HG03571 (cell line): ENCODE results near the gene SLC25A46.
"Not testable (repeated sequence)": the region's sequence is repeated elsewhere in the genome, so short reads cannot be mapped to it uniquely, and the experiment has no call there.

Experiments used
- ATAC-seq: cut with Tn5 transposase; IDR thresholded peaks from one replicate; pipeline ENCODE4 v1.9.1; 2021; ENCODE audit not compliant: unreplicated experiment

Gene SLC25A46

DNA sequence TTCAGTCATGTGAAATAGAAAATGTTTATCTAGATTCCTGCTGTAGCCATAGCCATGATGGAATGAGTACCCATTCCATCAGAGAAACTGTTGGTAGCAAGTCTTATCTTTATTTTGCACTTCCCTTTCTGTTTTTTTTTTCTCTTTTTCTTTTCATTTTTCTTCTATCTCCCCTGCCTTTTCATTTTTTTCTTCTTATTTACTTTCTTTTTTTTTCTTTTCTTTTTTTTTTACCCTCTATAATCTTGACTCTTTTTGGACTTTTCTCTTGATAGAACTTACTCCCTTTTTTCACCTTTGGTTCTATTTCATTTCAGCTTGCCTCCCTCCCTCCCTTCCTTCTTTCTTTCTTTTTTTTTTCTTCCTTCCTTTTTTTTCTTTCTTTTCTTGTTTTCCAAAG lies 15.4 kb downstream of the SLC25A46 start:
- no peak for ATAC-seq

DNA sequence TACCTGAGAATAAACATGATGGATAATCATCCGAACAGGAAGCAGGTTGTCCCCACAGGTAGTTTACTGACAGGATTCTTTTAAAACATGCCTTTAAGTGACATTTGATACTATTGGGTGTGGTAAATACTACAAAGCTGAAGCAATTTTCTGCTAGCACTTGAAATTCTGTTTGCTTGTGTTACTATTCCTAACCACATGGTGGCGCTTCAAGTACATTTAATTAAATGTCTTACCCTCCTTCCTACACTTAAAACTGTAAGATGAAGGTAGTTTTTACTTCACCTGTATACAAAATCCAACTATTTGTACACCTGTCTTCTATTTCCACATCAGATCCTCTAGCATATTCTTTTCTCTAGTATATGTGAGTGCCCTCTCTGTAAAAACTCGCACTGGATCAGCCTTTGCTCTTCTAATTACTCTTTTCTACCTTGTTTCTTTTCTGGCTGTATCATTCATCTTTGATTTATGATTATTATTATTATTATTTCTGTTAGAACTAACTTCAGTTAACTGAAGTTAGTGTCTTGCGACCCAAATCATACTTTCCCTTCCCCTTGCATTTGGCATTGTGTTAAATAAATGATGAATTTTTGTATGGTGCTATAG lies 18.4 kb downstream of the SLC25A46 start:
- ATAC-seq: no peak

- no peak for ATAC-seq
Observed at GRCh38 chr5:110760158-110760557, 21.4 kb downstream of the SLC25A46 start.

DNA sequence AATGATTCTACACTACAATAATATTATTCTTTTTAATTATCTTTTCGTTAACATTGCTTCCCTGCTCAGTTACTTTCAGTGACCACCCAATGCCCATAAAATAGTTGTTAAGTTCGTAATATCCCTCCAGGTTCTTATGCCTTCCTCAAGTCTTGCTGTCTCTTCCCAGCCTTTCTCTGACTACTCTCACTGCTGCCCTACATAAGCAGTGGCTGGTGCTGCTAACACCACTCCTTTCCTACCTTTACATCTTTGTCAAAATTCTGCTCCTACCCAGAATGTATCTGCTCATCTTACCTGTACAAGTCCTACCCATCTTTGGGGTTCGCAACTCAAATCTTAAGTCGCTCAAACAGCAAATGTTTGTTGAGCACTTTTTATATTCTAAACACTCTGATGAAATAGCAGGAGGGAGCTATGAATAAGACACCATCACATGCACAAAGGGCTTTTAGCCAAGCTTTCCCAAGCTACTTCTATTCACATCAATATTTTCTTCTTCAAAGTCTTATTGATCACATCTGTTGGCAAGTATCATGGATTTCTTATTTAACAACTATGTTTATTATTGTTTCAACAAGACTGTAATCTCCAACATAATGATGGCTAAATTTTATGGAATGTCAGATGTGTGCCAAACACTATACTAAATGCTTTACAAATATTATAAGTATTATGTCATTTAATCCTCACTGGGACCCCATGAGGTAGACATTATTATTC lies 29.5 kb downstream of the SLC25A46 start:
- no peak for ATAC-seq

GRCh38 chr5:110769000-110769681 lies 30.3 kb downstream of the SLC25A46 start:
- ATAC-seq: no peak

DNA sequence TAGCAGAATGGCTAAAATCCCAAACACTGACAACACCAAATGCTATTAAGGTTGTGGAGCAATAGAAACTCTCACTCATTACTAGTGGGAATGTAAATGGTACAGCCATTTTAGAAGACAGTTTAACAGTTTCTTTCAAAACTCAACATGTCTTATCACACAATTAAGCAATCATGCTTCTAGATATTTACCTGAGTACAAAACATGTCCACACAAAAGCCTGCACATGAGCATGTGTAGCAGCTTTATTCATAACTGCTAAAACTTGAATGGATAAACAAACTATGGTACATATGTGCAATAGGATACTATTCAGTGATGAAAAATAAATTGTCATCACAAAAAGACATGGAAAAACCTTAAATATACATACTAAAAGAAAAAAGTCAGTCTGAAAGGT lies 31.5 kb downstream of the SLC25A46 start:
- no peak for ATAC-seq

DNA sequence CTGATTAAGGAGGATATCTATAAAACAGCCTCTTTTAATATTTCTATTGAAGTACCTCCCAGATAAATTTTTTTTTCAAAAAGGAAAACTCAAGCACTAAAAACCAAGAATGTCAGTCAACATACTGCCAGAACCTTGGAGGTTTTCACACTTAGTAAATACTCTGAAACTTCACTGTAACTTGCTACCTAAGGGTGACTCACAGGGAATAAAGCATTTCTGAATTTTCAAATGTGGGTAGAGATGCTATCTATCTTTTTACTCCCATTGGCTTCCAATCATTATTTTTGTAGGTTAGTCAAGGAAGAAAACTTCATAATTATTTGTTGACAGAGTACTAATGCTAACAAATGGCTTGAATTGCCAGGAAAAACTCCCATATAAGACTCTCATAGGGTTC lies 46.1 kb downstream of the SLC25A46 start:
- no peak for ATAC-seq

- ATAC-seq: no peak
Observed at GRCh38 chr5:110785356-110785755, 46.5 kb downstream of the SLC25A46 start.

DNA sequence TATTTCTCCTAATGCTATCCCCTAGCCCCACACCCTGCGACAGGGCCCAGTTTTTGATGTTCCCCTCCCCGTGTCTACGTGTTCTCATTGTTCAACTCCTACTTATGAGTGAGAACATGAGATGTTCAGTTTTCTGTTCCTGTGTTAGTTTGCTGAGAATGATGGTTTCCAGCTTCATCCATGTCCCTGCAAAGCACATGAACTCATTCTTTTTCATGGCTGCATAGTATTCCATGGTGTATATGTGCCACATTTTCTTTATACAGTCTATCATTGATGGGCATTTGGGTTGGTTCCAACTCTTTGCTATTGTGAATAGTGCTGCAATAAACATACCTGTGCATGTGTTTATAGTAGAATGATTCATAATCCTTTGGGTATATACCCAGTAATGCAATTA lies 49.2 kb downstream of the SLC25A46 start:
- ATAC-seq: not testable (repeated sequence)

DNA sequence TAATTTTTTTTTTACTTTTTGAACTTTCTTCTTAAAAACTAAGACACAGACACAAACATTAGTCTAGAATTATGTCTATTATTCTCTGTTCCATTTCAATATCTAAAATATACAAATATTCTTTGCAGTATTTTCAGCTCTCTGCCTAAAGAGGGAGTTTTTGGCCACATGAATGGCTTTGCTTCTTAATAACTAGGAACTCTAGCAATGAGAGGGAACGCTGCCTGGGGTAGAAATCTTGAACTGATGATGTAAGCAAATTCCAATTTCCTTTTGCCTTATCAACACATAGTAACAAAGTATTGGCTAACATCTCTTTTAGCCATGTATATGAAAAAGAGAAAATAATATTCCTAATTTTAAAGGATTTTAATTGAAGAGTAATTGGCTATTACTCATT lies 51.9 kb downstream of the SLC25A46 start:
- no peak for ATAC-seq

GRCh38 chr5:110802998-110803397 lies 64.2 kb downstream of the SLC25A46 start:
- no peak for ATAC-seq

DNA sequence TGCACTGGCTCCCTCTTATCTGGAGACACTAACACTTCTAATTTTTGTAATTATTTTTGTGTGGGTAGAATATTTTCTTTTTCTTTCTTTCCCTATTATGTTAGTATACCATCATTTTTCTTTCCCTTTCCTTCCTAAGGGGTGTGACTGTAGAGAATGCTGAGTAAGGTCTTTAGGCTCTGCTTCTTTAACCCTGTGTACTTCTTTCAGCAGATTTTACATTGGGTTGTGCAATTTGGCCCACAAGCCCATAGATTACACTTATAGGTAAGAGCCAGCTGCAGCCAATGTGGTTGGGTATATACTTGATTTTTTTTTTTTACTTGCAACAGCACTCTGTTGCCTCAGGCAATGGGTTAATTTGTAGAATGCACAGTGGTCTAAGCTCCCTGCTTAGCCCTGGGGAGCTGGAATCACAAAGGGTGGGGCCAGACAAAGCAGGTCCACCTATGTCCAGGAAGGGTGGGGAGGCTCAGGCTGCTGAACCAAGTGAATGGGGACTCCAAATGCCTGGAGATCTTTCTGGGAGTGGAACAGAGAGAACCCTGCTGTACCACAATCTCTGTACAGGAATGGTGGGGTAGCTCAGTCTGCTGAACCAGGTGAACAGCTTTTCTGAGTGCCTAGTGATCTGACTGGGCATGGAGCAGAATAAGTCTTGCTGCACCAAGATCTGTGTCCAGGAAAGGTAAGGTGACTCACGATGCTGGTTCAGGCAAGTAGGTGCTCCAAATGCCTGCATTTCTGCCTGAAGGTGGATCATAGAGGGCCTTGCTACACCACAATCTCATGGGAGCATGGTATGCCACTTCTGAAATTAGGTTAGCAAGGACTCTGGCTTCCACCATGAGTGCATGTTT lies 64.9 kb downstream of the SLC25A46 start:
- ATAC-seq: no peak

- no peak for ATAC-seq
Observed at GRCh38 chr5:110807169-110807568, 68.4 kb downstream of the SLC25A46 start.

DNA sequence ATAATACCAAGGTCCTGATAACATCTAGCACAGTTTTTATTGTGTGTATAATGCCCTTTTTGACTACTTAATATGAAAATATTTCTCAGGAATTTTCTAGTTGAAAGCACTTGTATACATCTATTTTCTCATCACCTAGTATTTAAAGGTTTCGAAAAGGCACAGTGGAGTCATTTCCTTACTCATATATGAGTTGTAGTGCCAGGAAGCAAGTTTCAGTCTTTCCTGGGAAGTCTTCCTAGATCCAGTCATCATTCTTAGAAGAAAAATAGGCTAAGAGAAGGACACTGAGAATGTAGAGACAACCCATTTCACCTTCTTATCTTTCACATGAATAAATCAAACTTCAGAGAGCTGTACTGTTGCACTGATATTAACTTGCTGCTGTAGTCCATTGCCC lies 70.2 kb downstream of the SLC25A46 start:
- ATAC-seq: no peak
